GM21526 (cell line): ENCODE results near the gene ERP27.

Source experiments
- ATAC-seq: cut with Tn5 transposase; IDR thresholded peaks from one replicate; pipeline ENCODE4 v1.9.1; 2021; ENCODE audit warnings: moderate library complexity; ENCODE audit not compliant: unreplicated experiment, low FRiP score

Gene ERP27

GRCh38 chr12:14960548-14961465 is 22.5 kb upstream of the ERP27 start:
- ATAC-seq = peak; percentile 36

GRCh38 chr12:14959916-14960496 is 21.7 kb upstream of the ERP27 start:
- no peak for ATAC-seq

- no peak for ATAC-seq
These were observed 21.1 kb upstream of the ERP27 start for GRCh38 chr12:14959463-14959862.

DNA sequence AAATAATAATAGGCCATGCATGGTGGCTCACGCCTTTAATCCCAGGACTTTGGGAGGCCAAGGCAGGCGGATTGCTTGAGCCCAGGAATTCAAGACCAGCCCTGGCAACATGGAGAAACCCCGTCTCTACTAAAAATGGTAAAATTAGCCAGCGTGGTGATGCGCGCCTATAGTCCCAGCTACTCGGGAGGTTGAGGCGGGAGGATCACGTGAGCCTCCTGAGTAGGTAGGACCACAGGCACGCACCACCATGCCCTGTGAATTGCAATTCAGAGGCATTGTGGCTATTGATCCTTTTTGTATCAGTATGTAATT is 20.7 kb upstream of the ERP27 start:
- no peak for ATAC-seq

- ATAC-seq = no peak
These were observed 20.2 kb upstream of the ERP27 start for GRCh38 chr12:14958361-14959125.

- ATAC-seq = no peak
These were observed 19.3 kb upstream of the ERP27 start for GRCh38 chr12:14957551-14958168.

DNA sequence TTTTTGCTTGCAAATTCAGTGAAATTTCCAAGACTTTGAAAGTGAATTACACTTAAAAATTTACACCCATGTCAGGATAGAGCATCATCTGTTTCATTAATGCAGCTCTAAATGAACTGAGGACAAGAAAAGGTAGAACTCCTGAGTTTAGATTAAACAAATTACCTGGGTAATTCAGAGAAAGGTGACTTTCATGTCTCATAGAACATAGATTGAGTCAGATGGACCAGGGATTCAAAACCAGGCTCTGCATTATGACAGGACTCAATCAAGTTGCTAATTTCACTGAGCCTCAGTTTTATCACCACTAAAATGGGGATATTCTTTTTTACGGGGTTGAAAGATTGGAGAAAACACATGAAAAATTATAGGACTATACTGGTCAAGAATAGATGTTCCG is 18.6 kb upstream of the ERP27 start:
- ATAC-seq = no peak

- ATAC-seq = peak; percentile 32
These were observed 17.9 kb upstream of the ERP27 start for GRCh38 chr12:14956024-14956891.

DNA sequence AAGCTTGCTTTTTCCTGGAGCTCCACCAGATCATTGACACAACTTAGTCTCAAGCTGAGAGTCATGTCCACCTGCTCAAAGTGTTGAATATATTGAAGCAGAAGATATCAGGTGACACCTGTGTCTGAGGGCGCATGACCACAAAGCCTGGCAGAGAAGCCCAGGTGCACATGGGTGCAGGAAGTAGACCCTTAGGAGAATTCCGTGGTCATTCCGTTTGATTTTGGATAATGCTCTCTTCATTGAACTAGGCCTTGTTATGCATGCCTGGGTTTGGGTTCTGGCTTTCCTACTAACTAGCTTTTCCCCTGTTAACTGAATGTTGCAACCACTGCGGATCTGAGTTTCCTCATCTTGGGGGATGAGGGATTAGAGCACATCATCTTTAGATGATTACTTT is 15.9 kb upstream of the ERP27 start:
- no peak for ATAC-seq

- no peak for ATAC-seq
These were observed 15.4 kb upstream of the ERP27 start for GRCh38 chr12:14953752-14954151.

GRCh38 chr12:14952299-14952921 is 14.1 kb upstream of the ERP27 start:
- ATAC-seq = peak; percentile 56

- ATAC-seq = no peak
These were observed 13.5 kb upstream of the ERP27 start for GRCh38 chr12:14951851-14952250.

- no peak for ATAC-seq
These were observed 12.8 kb upstream of the ERP27 start for GRCh38 chr12:14950982-14951746.

DNA sequence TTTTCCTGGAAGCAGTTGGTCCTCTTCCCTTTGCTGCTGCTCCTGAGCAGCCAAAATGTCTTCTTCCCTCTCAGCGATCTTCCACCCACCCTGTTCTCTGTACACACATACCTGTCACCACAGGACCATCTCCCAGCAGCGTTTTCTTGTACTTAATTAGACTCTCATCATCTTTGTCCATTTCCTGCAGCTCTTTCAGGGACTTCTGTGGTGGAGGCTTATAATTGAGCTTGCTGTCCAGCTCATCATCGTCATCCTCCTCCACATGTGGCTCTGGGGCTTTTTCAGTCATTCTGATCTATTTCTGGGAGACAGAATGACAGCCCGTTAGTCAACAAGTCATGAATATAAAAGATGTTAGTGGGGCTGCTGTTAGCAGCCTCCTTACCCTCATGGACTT is 12.1 kb upstream of the ERP27 start:
- no peak for ATAC-seq

DNA sequence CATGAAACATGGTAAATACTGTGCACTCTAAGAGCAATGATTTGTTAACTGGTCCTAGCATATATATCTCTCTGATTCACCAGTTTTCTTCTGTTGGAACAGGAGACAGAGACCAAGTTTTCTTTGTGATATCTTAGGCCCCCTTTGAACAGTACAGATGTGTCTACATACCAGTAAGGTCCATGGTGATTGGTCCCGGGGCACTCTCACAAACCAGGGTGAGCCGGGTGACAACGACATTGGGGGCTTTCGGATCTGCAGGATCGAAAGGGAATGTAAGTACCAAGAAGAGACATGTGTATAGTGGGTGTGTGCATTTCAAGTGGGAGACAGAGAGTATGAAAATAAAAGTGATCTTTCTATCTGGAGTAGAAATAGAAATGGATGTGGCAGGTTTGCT is 11.3 kb upstream of the ERP27 start:
- no peak for ATAC-seq

DNA sequence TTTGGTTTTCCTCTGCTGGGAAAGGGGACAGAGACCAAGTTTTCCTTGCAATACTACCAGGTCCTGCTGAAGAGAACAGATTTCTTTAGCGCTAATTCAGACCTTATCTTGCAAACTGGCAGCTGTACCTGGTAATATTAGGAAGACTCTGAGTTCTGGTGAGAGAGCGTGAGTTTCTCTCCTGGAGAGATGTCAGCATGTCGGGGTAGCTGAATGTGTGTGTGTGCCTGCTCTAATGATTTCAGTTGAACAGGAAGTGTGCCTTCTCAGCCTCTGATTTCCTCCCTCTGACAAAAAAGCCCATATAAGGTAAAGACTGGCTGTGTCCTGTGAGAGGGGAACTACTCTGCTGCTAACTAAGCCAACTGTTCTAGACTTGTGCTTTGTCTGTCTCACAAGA is 10.3 kb upstream of the ERP27 start:
- peak; percentile 93 for ATAC-seq

GRCh38 chr12:14946861-14947260 is 8.5 kb upstream of the ERP27 start:
- no peak for ATAC-seq

- no peak for ATAC-seq
These were observed 7.8 kb upstream of the ERP27 start for GRCh38 chr12:14946162-14946561.
